Upper lobe of left lung (tissue), 4 donors: ENCODE data around the gene RAB6B.

ENCODE experiments used
- CTCF ChIP-seq, 6 experiments: fragments of 450-650 bp in 4 of 6; fragments of 200-600 bp in 2 of 6; sonication (generic) in 2 of 6; IDR thresholded peaks; one replicate each; pipeline ENCODE4 v1.5.1; 2016 to 2019; ENCODE audit warnings: antibody characterized with exemption in 6 of 6
- EP300 ChIP-seq, 4 donors: sonication (generic); formaldehyde crosslinking; IDR thresholded peaks; one replicate each; pipeline ENCODE4 v1.5.1; 2017; ENCODE audit warnings: antibody characterized with exemption in 4 of 4, control low read depth in 2 of 4
- POLR2A ChIP-seq, 4 donors: fragments of 450-650 bp; IDR thresholded peaks; one replicate each; pipeline ENCODE4 v1.5.1; 2016 to 2017; ENCODE audit warnings: antibody characterized with exemption in 4 of 4, mild to moderate bottlenecking in 2 of 4
- POLR2AphosphoS5 ChIP-seq, 2 donors: sonication (generic); formaldehyde crosslinking; IDR thresholded peaks; one replicate each; pipeline ENCODE4 v1.5.1; 2017; ENCODE audit warnings: antibody characterized with exemption in 2 of 2

- no peak for TF ChIP-seq CTCF (IDR thresholded peaks at IDR 0.05)
- no peak for TF ChIP-seq POLR2A (IDR thresholded peaks at IDR 0.05)
- TF ChIP-seq EP300 (IDR thresholded peaks at IDR 0.05), result no peak
- no peak for TF ChIP-seq POLR2AphosphoS5 (IDR thresholded peaks at IDR 0.05)
These were observed 43.8 kb upstream of the RAB6B start for GRCh38 chr3:133939463-133939835.
